K562 (cell line): Measurements from ENCODE around the gene VDR. TPM values are rescaled to one million over a fixed set of nuclear protein-coding genes. Genes with fewer than 3 reads are reported as not detected.

Experiments
- ATAC-seq: fragments of 200-7000 bp; cut with Tn5 transposase; 3 replicates; pipeline ENCODE4 v1.9.1; 2020; ENCODE audit warnings: moderate library complexity
- BruUV-seq: library from RNA; stranded (reverse); fragments of 400-500 nt; replicated peaks from 2 replicates; lab custom pipeline; 2021; lab: Mats Ljungman, UMichigan
- CTCF ChIA-PET: fragments of 300-600 bp; formaldehyde crosslinking; extraction: SDS; loops from one replicate; lab custom pipeline; 2021; ENCODE audit warnings: low intra/inter-chr PET ratio; lab: Yijun Ruan, JAX
- POLR2A ChIA-PET: fragments of 300-600, 350-650 bp; sonication (Branson Sonifier 250); formaldehyde crosslinking; extraction: SDS; loops from one replicate; lab custom pipeline; 2021; ENCODE audit warnings: antibody characterized with exemption, inconsistent platforms; lab: Yijun Ruan, JAX
- DNase-seq, 4 experiments: peaks; one replicate each; pipeline versions ENCODE4 v3.0.0 to v3.0.0-alpha.2; 2011 to 2018; ENCODE audit warnings: low spot score in 3 of 4, mixed read lengths in 3 of 4; ENCODE audit errors: extremely low read depth in 1 of 4
- FAIRE-seq: peaks from 2 replicates; lab custom pipeline; 2011; peaks lifted over from hg19 to GRCh38; lab: Jason Lieb, UNC
- H2AFZ ChIP-seq: 2 replicates; pipeline ENCODE4 v1.6.0; 2011; ENCODE audit warnings: low read depth, low read length, control low read depth, inconsistent platforms
- H3K27ac ChIP-seq: fragments of 200-600 bp; 3 replicates; pipeline ENCODE4 v1.8.0; 2011; ENCODE audit warnings: low read depth, mild to moderate bottlenecking, control low read depth, inconsistent platforms, low read length, moderate library complexity, mixed read lengths; ENCODE audit errors: extremely low read depth
- H3K27me3 ChIP-seq, 2 experiments: fragments of 300-600 bp in 1 of 2; 2 replicates in 1 of 2; 3 replicates in 1 of 2; pipeline versions ENCODE4 v1.6.0 to v1.8.0; 2011; ENCODE audit warnings: inconsistent platforms in 2 of 2, low read length in 2 of 2, mild to moderate bottlenecking in 1 of 2, mixed read lengths in 1 of 2, moderate library complexity in 1 of 2; ENCODE audit not compliant: control insufficient read depth in 2 of 2, insufficient read depth in 2 of 2
- H3K36me3 ChIP-seq: fragments of 300-600 bp; 3 replicates; pipeline ENCODE4 v1.8.0; 2011; ENCODE audit warnings: mild to moderate bottlenecking, low read length, inconsistent platforms; ENCODE audit not compliant: control insufficient read depth, insufficient read depth
- H3K4me1 ChIP-seq, 2 experiments: fragments of 200-600 bp in 1 of 2; replicated peaks in 1 of 2; 2 replicates in 1 of 2; 3 replicates in 1 of 2; pipeline versions ENCODE4 v1.5.1 to v1.8.0; 2011; ENCODE audit warnings: inconsistent platforms in 2 of 2, low read length in 2 of 2, mild to moderate bottlenecking in 1 of 2, mixed read lengths in 1 of 2, moderate library complexity in 1 of 2; ENCODE audit not compliant: control insufficient read depth in 2 of 2, insufficient read depth in 2 of 2
- H3K4me2 ChIP-seq: 2 replicates; pipeline ENCODE4 v1.6.1; 2011; ENCODE audit warnings: low read length, control low read depth, inconsistent platforms, mixed read lengths; ENCODE audit not compliant: insufficient read depth
- H3K4me3 ChIP-seq: fragments of 200-600 bp; sonication (generic), shearing (Covaris generic); 2 replicates; pipeline ENCODE4 v1.5.1; 2016; ENCODE audit warnings: control low read depth, inconsistent platforms
- H3K79me2 ChIP-seq: fragments of 200-600 bp; 3 replicates; pipeline ENCODE4 v1.8.0; 2011; ENCODE audit warnings: low read length, inconsistent platforms; ENCODE audit not compliant: control insufficient read depth, insufficient read depth
- H3K9ac ChIP-seq, 2 experiments: 2 replicates each; pipeline versions ENCODE4 v1.6.0 to v1.6.1; 2011; ENCODE audit warnings: low read depth in 2 of 2, low read length in 2 of 2, control low read depth in 1 of 2, inconsistent platforms in 1 of 2, mild to moderate bottlenecking in 1 of 2, mixed read lengths in 1 of 2; ENCODE audit not compliant: insufficient read depth in 1 of 2
- H3K9me1 ChIP-seq: one replicate; pipeline ENCODE4 v1.6.0; 2011; ENCODE audit warnings: inconsistent platforms, mild to moderate bottlenecking, low read length, moderate library complexity; ENCODE audit not compliant: control insufficient read depth, insufficient read depth
- H3K9me3 ChIP-seq: replicated peaks from 2 replicates; pipeline ENCODE4 v1.5.1; 2011; ENCODE audit warnings: low read depth, low read length, inconsistent platforms; ENCODE audit not compliant: control insufficient read depth, insufficient read depth
- H4K20me1 ChIP-seq: replicated peaks from 2 replicates; pipeline ENCODE4 v1.6.1; 2011; ENCODE audit warnings: low read length, inconsistent platforms, mixed read lengths; ENCODE audit not compliant: control insufficient read depth, insufficient read depth
- BCOR ChIP-seq: fragments of 450-650 bp; IDR thresholded peaks from 2 replicates; pipeline ENCODE4 v1.6.1; 2016
- RBM25 ChIP-seq: fragments of 200-400 bp; formaldehyde crosslinking; IDR thresholded peaks from 2 replicates; pipeline ENCODE4 v1.6.1; 2018; ENCODE audit warnings: low read length, low read depth, moderate library complexity; ENCODE audit not compliant: severe bottlenecking
- SMARCA4 ChIP-seq: fragments of 450-650 bp; IDR thresholded peaks from 2 replicates; pipeline ENCODE4 v1.6.1; 2016
- ZFP36 ChIP-seq: fragments of 150-350 bp; IDR thresholded peaks from 2 replicates; pipeline ENCODE4 v1.6.1; 2018; ENCODE audit warnings: low read length, low read depth; ENCODE audit not compliant: partially characterized antibody
- WGBS: fragments of 100-300 bp; shearing (Covaris generic); methylation state at CpG from one replicate; pipeline ENCODE4 v1.1.6; 2016; ENCODE audit warnings: low coverage, mixed read lengths; ENCODE audit not compliant: insufficient coverage; ENCODE audit errors: missing lambda C conversion rate; 5-methylcytosine and 5-hydroxymethylcytosine counted together
- in situ Hi-C: fragments of 300-500 bp; cut with MboI; formaldehyde crosslinking; loops from 4 replicates; pipeline ENCODE4 v1.15.0; 2018; ENCODE audit warnings: inconsistent platforms, mixed read lengths
- intact Hi-C: fragments of 100-400 bp; cut with micrococcal nuclease; formaldehyde crosslinking; loops from 2 replicates; pipeline ENCODE4 v1.14.2; 2022
- polyA plus RNA-seq, 8 experiments: library from polyadenylated mRNA; depleted of rRNA in 4 of 8; stranded (reverse) in 5 of 8; unstranded in 3 of 8; fragments of >200 nt; fragmentation: Nextera tagmentation in 2 of 8; fragmentation: Illumina TruSeq in 1 of 8; extraction: Ambion mirVana in 2 of 8; extraction: Trizol in 1 of 8; gene quantifications; 2 replicates each; pipeline versions ENCODE4 v1.2.1 to v1.2.3, GENCODE V29; 2011 to 2014; ENCODE audit warnings: inconsistent platforms in 1 of 8, missing spikeins in 1 of 8
- total RNA-seq, 7 experiments: library from RNA; depleted of rRNA in 6 of 7; stranded (reverse); fragments of >200 nt in 6 of 7; fragmentation: Illumina TruSeq in 2 of 7; extraction: Trizol in 2 of 7; gene quantifications; 2 replicates each; pipeline versions ENCODE4 v1.2.1 to v1.2.3, GENCODE V29; 2011 to 2021; ENCODE audit warnings: low replicate concordance in 1 of 7
- TF ChIP-seq, protein P1 (sequence below): fragments of 450-650 bp; IDR thresholded peaks from 2 replicates; pipeline ENCODE4 v1.6.1; 2016; ENCODE audit warnings: low read depth, mild to moderate bottlenecking, moderate library complexity

Gene VDR
- total and polyA plus RNA-seq, 9 of the 15 experiments (the other 6 are each of a cell fraction or from before 2014, with no cell fraction given) = 0.61 to 4.8 (median 2.0) TPM

- Histone ChIP-seq H3K9me3 (no peaks in the 10 kb centered on the region), H3K9ac (no peak overlapping the region), H3K9me1 (no peaks in the 10 kb centered on the region), H3K79me2 (no peaks in the 10 kb centered on the region), H3K4me1 (peaks cover 0 to 3% of the 10 kb centered on the region in 2 experiments; a peak in 1 of 5 replicates), H3K4me3 (no peak overlapping the region), H3K4me2 (no peak overlapping the region)
- WGBS = 25% methylated on average over 2 of the region's 2 CpGs
- BruUV-seq = no TSS peak
- intact Hi-C loops = no loop called here
- CTCF ChIA-PET = no interaction called here
- peak; percentile 54 for FAIRE-seq
- TF ChIP-seq SMARCA4 (no peak), ZFP36 (peak; percentile 55), RBM25 (peak; percentile 78), BCOR (peak; percentile 42; the same call in 1 of the 2 replicates)
- TF ChIP-seq, protein P1, sequence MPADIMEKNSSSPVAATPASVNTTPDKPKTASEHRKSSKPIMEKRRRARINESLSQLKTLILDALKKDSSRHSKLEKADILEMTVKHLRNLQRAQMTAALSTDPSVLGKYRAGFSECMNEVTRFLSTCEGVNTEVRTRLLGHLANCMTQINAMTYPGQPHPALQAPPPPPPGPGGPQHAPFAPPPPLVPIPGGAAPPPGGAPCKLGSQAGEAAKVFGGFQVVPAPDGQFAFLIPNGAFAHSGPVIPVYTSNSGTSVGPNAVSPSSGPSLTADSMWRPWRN = no peak
- TF ChIP-seq, all 486 proteins: peak for 3
- no peak overlapping the region for H3K27ac ChIP-seq
- no peak for DNase-seq
- no peaks in the 10 kb centered on the region for H4K20me1 ChIP-seq
- peaks cover 0 to 9% of the 10 kb centered on the region in 2 experiments; a peak in 1 of 5 replicates for H3K27me3 ChIP-seq
- H2AFZ ChIP-seq = no peak overlapping the region
- no peak for ATAC-seq
- H3K36me3 ChIP-seq = no peaks in the 10 kb centered on the region
- in situ Hi-C loops = no loop called here
- POLR2A ChIA-PET = interaction anchor here (0.7 kb wide), 1 partner anchor 62 kb away, joined by 3 read pairs; no protein-coding TSS in a partner anchor
Observed at GRCh38 chr12:47860873-47861272, 43.9 kb downstream of the VDR start.
